GM18907 (cell line): ENCODE results near the gene SMARCC1.

ENCODE experiments used
- ATAC-seq: cut with Tn5 transposase; IDR thresholded peaks from one replicate; pipeline ENCODE4 v1.9.1; 2021; ENCODE audit warnings: mild to moderate bottlenecking, moderate library complexity; ENCODE audit not compliant: unreplicated experiment

Gene SMARCC1

DNA sequence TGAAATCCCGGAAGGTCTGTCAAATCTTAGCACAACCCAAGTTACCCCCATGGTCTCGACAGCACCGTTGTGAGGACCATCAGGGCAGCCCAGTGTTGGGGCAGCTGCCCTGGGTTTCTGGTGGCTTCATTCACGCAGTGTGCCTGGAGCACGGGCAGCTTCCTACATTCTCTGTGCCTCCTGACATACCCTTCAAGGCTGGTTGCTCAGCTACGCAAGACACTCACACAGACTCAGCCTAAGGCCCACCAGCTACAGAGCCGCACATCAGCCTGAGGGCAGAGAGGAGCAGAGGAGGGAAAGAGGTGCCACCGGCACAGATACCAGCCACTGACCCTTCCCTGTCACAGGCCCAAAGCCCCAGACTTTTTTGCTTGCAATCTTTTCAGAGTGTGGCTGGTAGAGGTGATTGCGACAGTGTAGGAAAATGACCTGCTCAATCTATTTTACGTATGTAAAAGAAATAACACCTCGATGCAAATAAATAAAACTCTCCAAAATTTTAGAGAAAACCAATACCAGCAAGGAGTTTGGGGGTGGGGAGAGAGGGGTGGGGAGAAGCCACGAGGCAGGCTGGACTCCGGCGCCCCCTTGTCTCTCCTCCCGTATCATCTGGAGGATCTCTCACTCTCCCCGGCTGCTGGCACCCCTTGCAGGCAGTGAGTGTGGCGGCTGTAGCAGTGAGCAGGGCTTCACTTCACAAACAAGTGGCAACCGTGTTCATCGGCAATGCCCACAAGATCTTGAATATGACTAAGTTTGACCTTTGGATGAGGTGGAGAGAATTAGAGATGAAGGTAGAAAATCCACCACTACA is 215.8 kb downstream of the SMARCC1 start:
- ATAC-seq: no peak

DNA sequence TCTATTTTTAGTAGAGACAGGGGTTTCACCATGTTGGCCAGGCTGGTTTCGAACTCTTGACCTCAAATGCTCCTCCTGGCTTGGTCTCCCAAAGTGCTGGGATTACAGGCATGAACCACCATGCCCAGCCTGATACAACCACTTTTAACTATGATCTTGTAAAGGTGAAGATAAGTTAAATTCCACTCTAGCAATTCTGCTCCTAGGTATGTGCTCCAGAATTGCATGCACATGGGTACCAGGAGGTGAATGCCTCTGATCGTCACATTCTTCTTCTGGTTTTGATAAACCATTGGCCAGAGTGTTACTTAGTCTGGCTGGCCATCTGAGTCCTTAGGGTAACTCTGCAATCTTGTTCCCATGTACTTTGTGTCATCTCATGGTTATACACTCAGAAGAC is 225.3 kb downstream of the SMARCC1 start:
- ATAC-seq: no peak

DNA sequence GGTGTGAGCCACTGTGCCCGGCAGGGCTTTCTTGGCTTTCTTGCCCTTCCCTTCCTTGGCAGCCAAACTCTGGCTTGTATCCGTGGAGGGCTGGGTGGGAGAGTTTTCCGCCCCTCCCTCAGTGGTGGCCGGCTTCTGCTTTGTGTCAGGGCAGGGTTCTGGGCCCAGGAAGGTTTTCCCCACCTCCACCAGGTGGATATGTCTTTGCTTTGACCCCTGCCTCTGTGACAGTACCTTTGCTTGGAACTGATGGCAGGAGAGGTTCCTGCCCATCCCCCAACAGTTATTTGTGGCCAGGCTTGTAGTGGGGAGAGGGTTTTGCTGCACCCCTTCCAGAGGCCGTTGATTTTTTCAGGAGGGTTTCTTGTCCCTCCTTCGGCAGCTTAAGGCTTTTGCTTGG is 227.4 kb downstream of the SMARCC1 start:
- no peak for ATAC-seq

DNA sequence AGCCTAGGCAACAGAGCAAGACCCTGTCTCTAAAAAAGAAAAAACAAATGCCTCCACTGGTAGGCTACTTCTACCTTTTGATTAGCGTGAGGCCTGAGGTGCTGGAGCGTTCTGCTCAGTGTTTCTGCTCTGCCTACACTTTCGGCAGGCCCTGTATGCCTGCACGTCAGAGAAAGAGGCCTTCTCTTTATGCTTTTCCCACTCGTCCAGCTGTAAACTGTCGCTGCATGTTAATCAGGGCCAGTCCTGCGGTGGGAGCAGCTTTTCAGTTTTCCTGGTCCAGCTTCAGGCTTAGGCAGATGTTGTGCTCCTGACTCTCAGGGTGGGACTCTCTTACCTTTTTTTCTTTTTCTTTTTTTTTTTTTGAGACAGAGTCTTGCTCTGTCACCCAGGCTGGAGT is 228.3 kb downstream of the SMARCC1 start:
- ATAC-seq: no peak

DNA sequence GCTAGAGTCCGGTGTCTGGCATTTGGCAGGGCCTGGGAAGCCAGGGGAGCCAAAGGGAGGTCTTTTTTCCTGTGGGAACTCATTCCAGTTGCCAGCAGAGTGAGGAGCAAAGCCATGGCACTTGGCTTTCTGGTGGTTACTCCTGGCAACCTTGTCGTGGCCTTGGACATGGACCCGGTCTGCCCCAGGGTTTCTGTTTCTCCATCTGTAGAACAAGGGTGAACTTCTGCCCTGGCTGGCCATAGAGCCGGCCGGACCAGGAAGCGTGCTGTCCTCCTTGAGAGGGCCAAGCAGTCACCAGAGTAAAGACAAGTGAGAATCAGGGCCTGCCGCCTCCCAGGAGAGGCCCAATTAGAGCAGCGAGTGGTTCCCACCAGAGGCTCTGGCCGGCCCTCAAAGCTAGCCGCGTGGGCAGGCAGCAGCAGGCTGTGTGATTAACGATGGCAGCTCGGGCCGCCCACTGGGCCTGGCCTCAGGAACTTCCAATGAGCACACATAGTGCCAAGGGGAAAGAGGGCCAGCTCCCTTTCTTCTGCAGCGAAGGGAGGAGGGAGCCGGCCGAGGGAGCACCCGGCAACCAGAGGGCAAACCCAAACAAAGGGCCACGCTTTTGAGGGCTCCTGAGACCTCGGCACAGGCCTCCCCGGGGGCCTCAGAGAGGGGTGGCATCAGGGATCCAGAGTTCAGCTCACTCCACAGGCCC is 239.1 kb downstream of the SMARCC1 start:
- ATAC-seq: no peak

DNA sequence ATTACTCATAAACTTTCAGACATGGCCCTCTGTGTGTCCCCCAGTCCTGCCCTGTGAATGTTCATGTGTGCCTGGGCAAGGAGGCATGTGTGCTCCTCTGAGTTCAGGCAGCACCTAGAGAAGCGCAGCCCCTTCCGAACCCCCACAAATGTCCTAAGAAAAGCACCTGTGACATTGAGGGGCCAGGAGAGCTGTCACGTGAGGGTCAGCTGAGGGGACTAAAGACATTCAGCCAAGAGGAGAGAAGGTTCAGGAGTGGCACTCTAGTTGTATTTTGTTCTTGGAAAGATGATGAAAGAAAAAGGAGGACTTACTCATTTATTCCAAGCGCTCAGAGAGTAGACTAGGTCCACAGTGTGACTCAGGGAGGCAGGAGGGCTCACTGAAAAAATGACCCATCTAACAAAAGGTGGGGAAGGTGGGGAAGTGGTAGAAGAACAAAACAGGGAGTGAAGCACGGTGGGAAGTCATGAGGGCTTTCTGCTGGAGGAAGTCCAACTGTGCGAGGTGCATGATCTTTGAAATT is 240.0 kb downstream of the SMARCC1 start:
- no peak for ATAC-seq

DNA sequence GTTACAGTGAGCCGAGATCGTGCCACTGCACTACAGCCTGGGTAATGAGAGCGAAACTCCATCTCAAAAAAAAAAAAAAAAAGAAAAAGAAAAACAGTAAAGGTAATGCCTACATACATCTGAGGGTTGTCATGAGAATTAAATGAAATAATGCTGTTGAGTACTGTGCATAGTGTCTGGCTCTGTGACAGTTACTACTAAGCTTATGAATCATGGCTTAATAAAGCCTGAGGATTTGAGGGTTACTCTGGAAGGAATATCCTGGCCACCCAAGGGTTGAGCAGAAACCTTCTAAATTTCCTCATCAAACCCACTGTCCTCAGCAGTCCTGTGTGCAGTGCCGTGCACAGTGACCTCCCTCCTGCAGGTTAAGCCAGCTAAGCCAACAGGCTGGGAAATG is 241.4 kb downstream of the SMARCC1 start:
- no peak for ATAC-seq

DNA sequence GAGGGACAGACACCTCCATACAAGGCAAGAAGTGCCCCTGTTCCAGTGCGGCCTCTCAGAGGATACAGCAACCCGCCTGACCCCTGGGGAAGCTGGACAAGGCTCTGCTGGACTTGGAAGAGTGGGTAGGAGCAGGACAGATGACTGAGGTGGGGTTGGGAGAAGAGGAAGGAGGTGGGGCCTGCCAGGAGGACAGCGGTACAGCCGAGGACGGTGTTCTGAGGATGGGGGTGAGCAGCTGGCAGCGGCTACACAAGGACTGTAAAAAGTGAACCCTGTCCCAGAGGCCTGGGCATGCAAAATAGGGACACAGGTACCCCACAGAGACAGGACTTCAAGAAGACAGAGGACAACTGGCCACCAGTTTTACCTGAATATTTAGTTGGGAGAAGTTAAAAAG is 244.7 kb downstream of the SMARCC1 start:
- ATAC-seq: no peak

DNA sequence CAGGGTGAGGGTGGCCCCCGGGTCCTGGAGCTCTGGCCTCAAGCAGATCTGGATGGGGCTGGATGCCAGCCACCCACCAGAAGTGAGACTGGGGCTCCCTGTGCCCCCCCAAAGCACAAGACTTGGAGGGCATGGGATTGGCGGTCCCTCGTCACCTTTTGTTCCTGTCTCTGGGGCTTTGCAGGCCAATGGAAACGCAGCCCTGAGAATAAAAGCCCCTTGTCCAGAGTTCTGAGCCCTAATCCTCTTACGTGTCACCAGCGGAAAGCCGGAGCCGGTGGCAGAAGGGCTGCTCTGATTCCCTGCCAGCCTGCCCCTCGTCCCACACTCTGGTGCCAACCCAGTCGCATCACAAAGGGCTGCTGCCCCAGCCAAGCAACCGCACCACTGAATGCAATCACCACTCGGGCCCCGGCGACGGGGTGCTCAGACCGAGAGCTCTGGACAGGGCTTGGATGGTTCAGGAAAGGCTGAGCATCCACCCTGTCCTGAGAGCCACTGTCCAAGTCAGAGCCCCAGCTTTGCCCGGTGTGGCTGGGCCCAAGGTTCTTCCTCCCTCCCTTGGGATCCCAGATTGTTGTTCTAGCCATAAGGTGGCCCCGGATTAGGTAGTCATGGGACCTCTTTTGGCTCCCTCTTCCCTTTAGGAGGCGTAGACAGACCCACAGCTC is 245.3 kb downstream of the SMARCC1 start:
- no peak for ATAC-seq
